ENCODE data around the gene ZFAND4.
"Not testable (repeated sequence)": the region's sequence is repeated elsewhere in the genome, so short reads cannot be mapped to it uniquely, and the experiment has no call there.

The ZFAND4 gene

GRCh38 chr10:45640049-45640448 is 32.5 kb downstream of the ZFAND4 start:
- DNase-seq = no peak

DNA sequence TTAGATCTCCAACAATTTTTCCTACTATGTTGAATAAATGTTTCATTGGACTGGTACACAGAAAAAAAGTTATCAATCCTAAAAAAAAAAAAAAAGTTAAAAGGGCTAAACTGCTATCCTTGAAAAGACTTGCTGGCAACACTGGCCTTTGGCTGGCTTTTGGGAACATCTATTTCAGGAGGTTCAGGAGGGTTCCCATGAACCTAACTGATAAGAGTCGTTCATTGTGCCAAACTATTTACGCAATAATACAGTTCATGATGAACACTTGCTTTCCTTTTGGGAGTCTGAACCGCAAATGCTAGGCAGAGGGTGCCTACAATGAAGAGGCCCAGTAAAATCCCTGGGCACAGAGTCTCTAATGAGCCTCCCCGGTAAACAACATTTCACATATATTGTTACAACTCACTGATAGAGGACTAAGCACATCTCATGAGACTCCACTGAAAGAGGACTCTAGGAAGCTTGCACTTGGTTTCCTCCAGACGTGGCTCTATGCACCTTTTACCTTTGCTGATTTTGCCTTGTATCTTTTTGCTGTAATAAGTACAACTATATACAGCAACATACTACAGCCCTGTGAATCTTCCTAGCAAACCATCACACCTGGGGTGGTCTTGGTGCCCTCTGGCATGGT is 45.0 kb downstream of the ZFAND4 start:
- no peak for DNase-seq

- no peak for DNase-seq
Observed at GRCh38 chr10:45625879-45626278, 46.7 kb downstream of the ZFAND4 start.

GRCh38 chr10:45624724-45625123 is 47.8 kb downstream of the ZFAND4 start:
- no peak for DNase-seq

GRCh38 chr10:45614869-45615268 is 57.7 kb downstream of the ZFAND4 start:
- no peak for DNase-seq

DNA sequence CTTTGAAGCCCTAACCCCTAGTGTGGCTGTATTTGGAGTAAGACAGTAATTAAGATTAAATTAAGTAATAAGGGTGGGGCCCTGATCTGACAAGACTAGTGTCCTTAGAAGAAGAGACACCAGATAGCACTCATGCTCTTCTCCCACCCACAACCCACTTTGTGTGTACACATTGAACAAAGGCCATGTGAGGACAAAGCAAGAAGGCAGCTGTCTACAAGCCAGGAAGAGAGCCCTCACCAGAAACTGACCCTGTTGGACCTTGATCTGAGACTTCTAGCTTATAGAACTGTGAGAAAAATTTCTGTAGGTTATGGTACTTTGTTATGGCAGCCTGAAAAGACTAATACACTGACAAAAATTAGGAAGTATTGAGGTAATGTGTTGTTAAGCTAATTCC is 59.8 kb downstream of the ZFAND4 start:
- no peak for DNase-seq

DNA sequence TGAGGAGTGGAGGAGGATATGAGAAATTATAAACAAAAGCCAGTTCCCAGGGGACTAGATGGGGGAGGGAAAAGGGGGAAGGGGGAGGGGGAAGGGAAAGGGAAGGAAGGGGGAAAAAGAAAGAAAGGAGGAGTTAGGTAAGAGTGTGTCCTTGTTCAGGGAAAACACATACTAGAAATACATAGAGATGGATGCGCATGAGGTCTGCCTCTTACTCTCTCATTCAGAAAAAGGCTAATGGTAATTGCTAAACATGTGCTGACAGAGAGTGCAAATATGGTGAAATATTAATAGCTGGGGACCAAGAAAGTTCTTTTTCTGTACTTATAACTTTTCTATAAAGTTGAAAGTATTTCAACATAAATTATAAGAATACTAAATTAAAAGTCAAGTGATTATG is 64.5 kb downstream of the ZFAND4 start:
- no peak for DNase-seq

- no peak for DNase-seq
Observed at GRCh38 chr10:45607276-45607675, 65.3 kb downstream of the ZFAND4 start.

GRCh38 chr10:45602836-45603235 is 69.7 kb downstream of the ZFAND4 start:
- no peak for DNase-seq

DNA sequence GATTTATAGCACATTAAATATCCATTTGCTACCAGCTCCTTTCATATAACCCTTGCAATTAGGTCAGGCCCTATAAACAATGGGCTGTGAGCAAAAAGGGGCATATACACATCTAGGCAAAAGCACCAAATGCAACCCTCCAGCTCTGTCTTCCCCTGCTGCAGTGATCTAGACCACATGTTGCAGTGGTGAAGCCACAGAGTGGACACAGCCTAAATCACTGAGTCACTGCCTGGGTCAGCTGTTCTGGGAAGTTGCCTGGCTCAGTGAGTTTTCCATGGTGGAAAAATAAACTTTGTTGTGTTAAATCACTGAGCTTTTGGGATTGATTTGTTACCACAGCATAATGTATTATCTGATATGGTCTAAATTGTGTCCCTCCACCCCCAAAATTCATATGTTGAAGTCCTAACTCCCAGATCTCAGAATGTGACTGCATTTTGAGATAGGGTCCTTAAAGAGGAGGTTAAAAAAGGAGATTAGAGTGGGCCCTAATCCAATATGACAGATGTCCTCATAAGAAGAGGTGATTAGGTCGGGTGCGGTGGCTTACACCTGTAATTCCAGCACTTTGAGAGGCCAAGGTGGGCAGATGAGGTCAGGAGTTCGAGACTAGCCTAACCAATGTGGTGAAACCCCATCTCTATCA is 70.4 kb downstream of the ZFAND4 start:
- no peak for DNase-seq

DNA sequence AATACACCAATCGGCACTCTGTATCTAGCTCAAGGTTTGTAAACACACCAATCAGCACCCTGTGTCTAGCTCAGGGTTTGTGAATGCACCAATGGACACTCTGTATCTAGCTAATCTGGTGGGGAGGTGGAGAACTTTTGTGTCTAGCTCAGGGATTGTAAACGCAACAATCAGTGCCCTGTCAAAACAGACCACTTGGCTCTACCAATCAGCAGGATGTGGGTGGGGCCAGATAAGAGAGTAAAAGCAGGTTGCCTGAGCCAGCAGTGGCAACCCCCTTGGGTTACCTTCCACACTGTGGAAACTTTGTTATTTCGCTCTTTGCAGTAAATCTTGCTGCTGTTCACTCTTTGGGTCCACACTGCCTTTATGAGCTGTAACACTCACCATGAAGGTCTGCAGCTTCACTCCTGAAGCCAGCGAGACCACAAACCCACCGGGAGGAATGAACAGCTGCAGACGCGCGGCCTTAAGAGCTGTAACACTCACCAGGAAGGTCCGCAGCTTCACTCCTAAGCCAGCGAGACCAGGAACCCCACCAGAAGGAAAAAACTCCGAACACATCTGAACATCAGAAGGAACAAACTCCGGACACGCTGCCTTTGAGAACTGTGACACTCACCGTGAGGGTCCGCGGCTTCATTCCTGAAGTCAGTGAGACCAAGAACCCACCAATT is 71.2 kb downstream of the ZFAND4 start:
- not testable (repeated sequence) for DNase-seq

GRCh38 chr10:45600337-45601253 is 72.0 kb downstream of the ZFAND4 start:
- DNase-seq = not testable (repeated sequence)

DNA sequence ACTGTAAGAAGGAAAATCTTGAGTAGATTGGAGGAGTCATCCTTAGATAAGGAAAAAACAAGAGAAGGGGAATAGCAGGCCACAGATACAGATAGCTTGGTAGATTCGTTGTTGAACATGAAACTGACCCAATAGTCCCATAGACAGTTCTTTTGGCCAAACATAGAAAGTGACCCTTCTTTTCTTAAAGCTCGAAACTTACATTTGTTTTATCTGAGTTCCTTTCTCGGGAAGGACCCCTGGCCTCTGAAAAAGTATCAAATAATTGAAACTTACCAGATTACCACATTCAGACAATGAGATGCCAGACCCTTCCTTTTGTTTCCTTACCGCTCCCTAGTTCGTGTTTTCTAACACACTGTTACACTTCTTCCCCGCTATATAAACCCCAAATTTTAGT is 72.9 kb downstream of the ZFAND4 start:
- no peak for DNase-seq

DNA sequence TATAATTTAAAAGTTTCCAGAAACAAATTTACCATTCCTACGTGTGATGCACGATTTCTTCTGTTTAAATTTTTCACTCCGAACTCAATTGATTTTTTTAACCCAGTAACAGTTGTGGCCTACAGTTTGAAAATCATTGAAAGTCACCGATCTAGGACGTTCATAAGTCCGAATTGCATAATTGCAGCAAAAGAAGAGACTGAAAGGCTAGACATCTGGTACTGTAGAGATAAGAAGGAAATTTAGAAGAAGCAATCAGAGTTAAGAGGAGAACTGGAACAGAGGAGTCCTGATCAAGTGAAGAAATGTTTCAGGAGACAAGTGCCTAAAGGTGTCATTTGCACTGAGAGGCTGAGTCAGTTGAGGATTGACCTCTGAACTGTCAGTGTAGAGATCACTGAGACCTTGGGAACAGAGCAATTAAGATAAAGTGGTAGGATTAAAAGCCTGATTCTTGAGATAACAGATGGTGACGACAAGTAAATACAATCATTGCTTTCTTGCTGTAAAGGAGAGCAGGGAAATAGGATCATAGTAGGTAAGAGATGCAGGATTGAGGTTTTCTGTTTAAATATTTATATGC is 73.5 kb downstream of the ZFAND4 start:
- DNase-seq = peak; percentile 49

GRCh38 chr10:45596526-45596925 is 76.0 kb downstream of the ZFAND4 start:
- no peak for DNase-seq

GRCh38 chr10:45594276-45595157 is 78.1 kb downstream of the ZFAND4 start:
- DNase-seq = peak; percentile 96

- DNase-seq = no peak
Observed at GRCh38 chr10:45593938-45594275, 78.7 kb downstream of the ZFAND4 start.

- peak; percentile 24 for DNase-seq
Observed at GRCh38 chr10:45592926-45593325, 79.6 kb downstream of the ZFAND4 start.

GRCh38 chr10:45592432-45592831 is 80.1 kb downstream of the ZFAND4 start:
- DNase-seq = peak; percentile 37

GRCh38 chr10:45591280-45591679 is 81.3 kb downstream of the ZFAND4 start:
- no peak for DNase-seq

DNA sequence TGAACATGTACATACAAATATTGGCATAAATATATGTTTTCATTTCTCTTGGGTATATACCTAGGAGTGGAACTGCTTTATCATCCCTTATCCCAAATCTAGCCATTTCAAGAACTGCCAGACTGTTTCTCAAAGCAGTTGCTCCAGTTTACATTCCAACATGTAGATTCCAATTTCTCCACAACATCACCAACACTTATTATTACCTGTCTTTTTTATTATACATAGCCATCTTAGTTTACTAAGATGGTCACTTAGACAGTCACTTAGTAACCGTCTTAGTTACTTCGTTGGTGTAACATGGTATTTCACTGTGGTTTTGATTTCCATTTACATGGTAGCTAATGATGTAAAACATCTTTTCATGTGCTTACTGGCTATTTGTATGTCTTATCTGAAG is 82.7 kb downstream of the ZFAND4 start:
- DNase-seq = no peak

- no peak for DNase-seq
Observed at GRCh38 chr10:45589009-45589408, 83.6 kb downstream of the ZFAND4 start.
